Neutrophil (primary cell): ENCODE data around the gene PLIN4.
"Not testable (repeated sequence)": the region's sequence is repeated elsewhere in the genome, so short reads cannot be mapped to it uniquely, and the experiment has no call there.

ENCODE experiments used
- H3K27ac ChIP-seq: fragments of 200-600 bp; sonication (generic); 2 replicates; pipeline ENCODE4 v1.5.1; 2016; ENCODE audit warnings: mild to moderate bottlenecking, moderate library complexity
- H3K27me3 ChIP-seq: fragments of 200-600 bp; sonication (generic); 2 replicates; pipeline ENCODE4 v1.6.0; 2016; ENCODE audit warnings: mild to moderate bottlenecking
- H3K36me3 ChIP-seq: fragments of 200-600 bp; sonication (generic); 2 replicates; pipeline ENCODE4 v1.5.1; 2017
- H3K4me1 ChIP-seq, 2 experiments: fragments of 200-600 bp in 1 of 2; sonication (generic) in 1 of 2; 1 replicate in 1 of 2; 2 replicates in 1 of 2; pipeline versions ENCODE4 v1.5.1 to v1.6.1; 2013 to 2016; ENCODE audit warnings: low read depth in 1 of 2, low read length in 1 of 2, mild to moderate bottlenecking in 1 of 2, moderate library complexity in 1 of 2; ENCODE audit not compliant: control insufficient read depth in 1 of 2, insufficient read depth in 1 of 2
- H3K4me3 ChIP-seq, 2 experiments: fragments of 200-600 bp in 1 of 2; sonication (generic) in 1 of 2; 1 replicate in 1 of 2; 2 replicates in 1 of 2; pipeline ENCODE4 v1.5.1; 2013 to 2016; ENCODE audit warnings: low read depth in 1 of 2, low read length in 1 of 2, mild to moderate bottlenecking in 1 of 2, moderate library complexity in 1 of 2
- H3K9me3 ChIP-seq: fragments of 200-600 bp; sonication (generic); 2 replicates; pipeline ENCODE4 v1.5.1; 2016
- TF ChIP-seq, protein P1 (sequence below): fragments of 200-600 bp; sonication (generic); IDR thresholded peaks from 2 replicates; pipeline ENCODE4 v1.5.1; 2016; ENCODE audit warnings: antibody characterized with exemption

Gene PLIN4

DNA sequence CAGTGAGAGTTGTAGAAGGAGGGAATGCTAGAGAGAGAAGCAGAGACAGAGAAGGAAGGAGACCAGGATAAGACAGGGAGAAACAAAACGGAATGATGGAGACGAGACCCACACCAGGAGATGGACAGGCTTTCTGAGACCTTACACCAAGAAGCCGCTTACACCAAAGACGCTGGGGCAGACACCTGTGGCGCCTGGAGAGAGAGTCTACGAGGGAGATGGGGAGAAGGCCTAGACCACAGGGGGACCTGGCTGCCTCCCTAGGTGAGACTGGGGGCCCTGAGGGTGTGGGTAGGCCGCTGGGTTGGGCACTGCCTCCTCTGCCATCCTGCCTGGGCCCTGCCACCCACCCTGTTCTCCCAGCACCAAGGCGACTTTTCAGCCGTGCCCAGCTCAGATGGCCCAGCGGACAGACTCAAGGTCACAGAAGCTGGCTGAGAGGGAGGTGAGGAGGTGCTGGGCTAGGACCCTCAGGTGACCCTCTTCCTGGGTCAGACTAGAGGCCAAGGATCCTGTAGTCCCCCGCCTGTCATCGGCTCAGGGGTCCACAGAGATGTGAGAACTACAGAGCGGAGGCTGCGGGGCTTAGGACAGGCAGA is 11.7 kb upstream of the PLIN4 start:
- TF ChIP-seq, protein P1, sequence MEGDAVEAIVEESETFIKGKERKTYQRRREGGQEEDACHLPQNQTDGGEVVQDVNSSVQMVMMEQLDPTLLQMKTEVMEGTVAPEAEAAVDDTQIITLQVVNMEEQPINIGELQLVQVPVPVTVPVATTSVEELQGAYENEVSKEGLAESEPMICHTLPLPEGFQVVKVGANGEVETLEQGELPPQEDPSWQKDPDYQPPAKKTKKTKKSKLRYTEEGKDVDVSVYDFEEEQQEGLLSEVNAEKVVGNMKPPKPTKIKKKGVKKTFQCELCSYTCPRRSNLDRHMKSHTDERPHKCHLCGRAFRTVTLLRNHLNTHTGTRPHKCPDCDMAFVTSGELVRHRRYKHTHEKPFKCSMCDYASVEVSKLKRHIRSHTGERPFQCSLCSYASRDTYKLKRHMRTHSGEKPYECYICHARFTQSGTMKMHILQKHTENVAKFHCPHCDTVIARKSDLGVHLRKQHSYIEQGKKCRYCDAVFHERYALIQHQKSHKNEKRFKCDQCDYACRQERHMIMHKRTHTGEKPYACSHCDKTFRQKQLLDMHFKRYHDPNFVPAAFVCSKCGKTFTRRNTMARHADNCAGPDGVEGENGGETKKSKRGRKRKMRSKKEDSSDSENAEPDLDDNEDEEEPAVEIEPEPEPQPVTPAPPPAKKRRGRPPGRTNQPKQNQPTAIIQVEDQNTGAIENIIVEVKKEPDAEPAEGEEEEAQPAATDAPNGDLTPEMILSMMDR, result no peak
- no peaks in the 10 kb centered on the region for H3K27me3 ChIP-seq
- no peaks in the 10 kb centered on the region for H3K9me3 ChIP-seq
- peaks cover 12 to 18% of the 10 kb centered on the region in 2 experiments for H3K4me1 ChIP-seq
- no peak overlapping the region for H3K4me3 ChIP-seq
- H3K36me3 ChIP-seq, result peaks cover 23% of the 10 kb centered on the region
- H3K27ac ChIP-seq, result no peak overlapping the region

DNA sequence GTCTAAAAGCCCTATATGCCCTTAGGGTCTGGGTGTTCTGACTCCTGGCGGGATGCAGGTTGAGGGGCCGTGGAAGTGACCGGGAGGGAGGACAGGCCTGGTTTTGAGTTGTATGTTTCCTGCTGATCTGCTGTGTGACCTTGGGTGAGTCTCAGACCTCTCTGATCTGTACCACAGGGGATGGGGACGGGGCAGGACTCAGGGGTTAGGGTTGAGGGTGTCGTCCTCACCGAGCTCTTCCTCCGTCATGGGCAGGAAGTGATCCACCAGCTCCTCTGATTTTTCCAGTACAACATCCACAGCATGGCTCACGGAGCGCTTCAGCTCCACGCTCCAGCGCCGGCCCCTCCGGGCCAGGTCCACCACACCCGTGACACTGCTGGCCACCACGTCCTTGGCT is 10.6 kb upstream of the PLIN4 start:
- no peak overlapping the region for H3K27ac ChIP-seq
- TF ChIP-seq, protein P1, result no peak
- H3K36me3 ChIP-seq, result peaks cover 33% of the 10 kb centered on the region
- no peak overlapping the region for H3K4me3 ChIP-seq
- peaks cover under 1 to 11% of the 10 kb centered on the region in 2 experiments for H3K4me1 ChIP-seq
- no peaks in the 10 kb centered on the region for H3K27me3 ChIP-seq
- no peaks in the 10 kb centered on the region for H3K9me3 ChIP-seq

DNA sequence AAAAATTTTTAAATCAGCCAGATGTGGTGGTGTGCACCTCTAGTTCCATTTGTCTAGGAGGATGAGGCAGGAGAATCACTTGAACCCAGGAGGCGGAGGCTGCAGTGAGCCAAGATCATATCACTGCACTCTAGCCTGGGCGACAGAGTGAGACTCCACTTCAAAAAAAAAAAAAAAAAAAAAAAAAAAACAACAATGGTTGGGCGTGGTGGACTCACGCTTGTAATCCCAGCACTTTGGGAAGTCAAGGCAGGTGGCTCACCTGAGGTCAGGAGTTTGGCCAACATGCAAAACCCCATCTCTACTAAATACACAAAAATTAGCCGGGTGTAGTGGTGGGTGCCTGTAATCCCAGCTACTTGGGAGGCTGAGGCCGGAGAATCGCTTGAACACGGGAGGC is 9.1 kb upstream of the PLIN4 start:
- H3K27ac ChIP-seq, H3K27me3 ChIP-seq, H3K9me3 ChIP-seq, H3K4me3 ChIP-seq: not testable (repeated sequence)
- H3K36me3 ChIP-seq, result peaks cover 44% of the 10 kb centered on the region
- H3K4me1 ChIP-seq, result peaks cover 0 to 16% of the 10 kb centered on the region in 2 experiments

DNA sequence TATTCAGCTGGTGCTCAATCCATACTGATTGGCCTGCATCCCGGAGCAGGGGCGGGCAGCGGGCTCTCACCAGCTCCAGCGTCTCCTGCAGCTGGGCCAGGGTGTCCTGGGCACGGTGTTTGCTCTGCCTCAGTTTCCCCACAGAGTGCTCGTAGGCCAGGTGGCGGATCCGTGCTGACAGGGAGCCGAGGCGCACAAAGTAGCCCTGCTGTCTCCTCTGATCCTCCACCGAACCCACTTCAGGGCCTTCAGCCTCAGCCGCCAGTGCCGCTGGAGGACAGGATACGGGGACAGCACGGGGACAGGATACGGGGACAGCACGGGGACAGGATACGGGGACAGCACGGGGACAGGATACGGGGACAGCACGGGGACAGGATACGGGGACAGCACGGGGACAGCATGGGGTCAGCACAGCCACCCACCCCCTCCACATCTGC is 7.3 kb upstream of the PLIN4 start:
- Histone ChIP-seq H3K4me1 (peaks cover 0 to 16% of the 10 kb centered on the region in 2 experiments), H3K27me3 (no peaks in the 10 kb centered on the region), H3K9me3 (no peaks in the 10 kb centered on the region), H3K27ac (no peak overlapping the region), H3K36me3 (peaks cover 59% of the 10 kb centered on the region), H3K4me3 (no peak overlapping the region)
- TF ChIP-seq, protein P1, result no peak

DNA sequence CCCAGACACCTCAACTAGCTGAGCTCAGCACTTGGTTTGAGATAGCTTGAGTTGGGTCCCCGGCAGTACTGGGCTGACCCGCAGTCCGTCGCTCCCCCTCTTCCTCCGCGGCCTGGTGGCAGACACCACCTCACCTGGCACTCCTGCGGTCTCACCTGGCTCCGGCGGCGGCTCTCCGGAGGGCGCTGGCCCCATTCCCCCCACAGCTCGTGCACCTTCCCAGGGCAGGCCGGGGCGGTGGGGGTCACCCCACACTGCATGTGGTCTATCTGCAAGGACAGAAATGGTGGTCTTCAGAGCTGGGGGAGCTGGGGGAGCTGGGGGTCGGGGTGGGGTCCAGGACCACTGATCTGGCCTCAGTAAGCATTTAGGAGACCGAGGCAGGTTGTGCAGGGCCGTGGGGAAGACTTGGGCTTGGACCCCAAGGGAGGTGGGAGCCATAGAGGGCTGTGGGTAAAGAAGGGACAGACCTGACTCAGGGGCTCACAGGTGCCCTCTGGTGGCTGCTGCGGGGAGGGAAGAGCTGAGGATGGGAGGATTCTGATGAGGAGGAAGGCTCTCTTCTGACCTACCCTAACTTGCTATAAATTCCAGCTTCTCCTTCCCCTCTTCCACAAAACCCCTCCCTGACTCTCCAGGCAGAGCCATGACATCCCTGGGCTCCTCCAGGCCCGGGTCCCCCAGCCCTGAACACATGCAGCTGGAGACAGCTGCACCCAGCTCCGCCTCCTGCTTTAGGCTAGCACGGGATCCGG is 6.7 kb upstream of the PLIN4 start:
- TF ChIP-seq, protein P1, result peak; percentile 79
- Histone ChIP-seq H3K4me1 (peaks cover 0 to 16% of the 10 kb centered on the region in 2 experiments), H3K9me3 (no peaks in the 10 kb centered on the region), H3K4me3 (no peak overlapping the region), H3K27ac (no peak overlapping the region), H3K27me3 (no peaks in the 10 kb centered on the region), H3K36me3 (peaks cover 59% of the 10 kb centered on the region)
